Epithelial cell of proximal tubule (primary cell): ENCODE results near the gene PHACTR1. TPM values are rescaled to one million over a fixed set of nuclear protein-coding genes. Genes with fewer than 3 reads are reported as not detected.

Source experiments
- DNase-seq: peaks from one replicate; pipeline ENCODE4 v3.0.0-alpha.2; 2011; ENCODE audit warnings: low read depth
- H3K4me3 ChIP-seq: 2 replicates; pipeline ENCODE4 v1.5.1; 2011; ENCODE audit warnings: low read depth, mild to moderate bottlenecking, low read length
- total RNA-seq: library from RNA; depleted of rRNA; stranded (reverse); fragments of >200 nt; gene quantifications from 2 replicates; pipeline ENCODE4 v1.2.3, GENCODE V29; 2015
- TF ChIP-seq, protein P1 (sequence below): conservative IDR thresholded peaks from 2 replicates; pipeline ENCODE4 v1.5.1; 2012; ENCODE audit warnings: low read depth, mild to moderate bottlenecking, low read length

Gene PHACTR1
- total RNA-seq, 1 donor from 2014 or later = 0.98 TPM

DNA sequence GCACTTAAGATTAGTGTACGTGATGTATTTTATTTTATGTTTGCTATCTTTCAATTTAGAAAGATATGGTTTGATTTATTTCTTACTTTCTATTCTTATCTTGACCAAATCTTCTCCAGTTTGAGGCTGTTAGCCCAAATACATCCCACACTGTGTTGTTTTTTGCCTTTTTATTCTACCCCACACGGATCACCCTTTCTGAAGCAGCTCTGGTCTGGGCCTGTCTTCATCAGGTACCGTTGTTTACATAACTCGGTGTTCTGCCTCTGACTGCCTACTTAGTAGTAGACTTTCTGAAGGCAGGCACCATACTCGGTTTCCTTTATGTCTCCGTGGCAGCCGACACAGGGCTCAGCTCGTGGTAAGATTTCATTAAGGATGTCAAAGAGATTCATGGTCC is 95.0 kb downstream of the PHACTR1 start:
- TF ChIP-seq, protein P1, sequence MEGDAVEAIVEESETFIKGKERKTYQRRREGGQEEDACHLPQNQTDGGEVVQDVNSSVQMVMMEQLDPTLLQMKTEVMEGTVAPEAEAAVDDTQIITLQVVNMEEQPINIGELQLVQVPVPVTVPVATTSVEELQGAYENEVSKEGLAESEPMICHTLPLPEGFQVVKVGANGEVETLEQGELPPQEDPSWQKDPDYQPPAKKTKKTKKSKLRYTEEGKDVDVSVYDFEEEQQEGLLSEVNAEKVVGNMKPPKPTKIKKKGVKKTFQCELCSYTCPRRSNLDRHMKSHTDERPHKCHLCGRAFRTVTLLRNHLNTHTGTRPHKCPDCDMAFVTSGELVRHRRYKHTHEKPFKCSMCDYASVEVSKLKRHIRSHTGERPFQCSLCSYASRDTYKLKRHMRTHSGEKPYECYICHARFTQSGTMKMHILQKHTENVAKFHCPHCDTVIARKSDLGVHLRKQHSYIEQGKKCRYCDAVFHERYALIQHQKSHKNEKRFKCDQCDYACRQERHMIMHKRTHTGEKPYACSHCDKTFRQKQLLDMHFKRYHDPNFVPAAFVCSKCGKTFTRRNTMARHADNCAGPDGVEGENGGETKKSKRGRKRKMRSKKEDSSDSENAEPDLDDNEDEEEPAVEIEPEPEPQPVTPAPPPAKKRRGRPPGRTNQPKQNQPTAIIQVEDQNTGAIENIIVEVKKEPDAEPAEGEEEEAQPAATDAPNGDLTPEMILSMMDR = no peak
- H3K4me3 ChIP-seq = no peak overlapping the region
- DNase-seq = no peak

DNA sequence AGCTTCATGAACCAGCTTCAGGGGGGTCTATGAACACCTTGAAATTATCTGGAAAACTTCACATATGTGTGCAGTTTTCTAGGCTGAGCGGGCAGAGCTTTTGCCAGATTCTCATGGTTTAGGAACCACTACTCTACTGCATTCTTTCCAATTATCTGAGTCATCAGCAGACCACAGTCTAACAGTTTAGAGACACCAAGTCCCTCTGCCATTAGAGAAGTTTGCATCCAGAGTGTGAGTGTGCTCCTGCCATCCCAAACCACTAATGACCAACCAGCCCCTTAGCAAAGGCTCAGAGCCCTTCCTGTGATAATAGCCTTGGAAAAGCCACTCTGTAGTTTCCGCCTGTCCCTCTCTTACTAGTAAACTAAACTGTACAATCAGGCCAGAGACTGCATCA is 96.8 kb downstream of the PHACTR1 start:
- TF ChIP-seq, protein P1 = no peak
- no peak overlapping the region for H3K4me3 ChIP-seq
- no peak for DNase-seq

DNA sequence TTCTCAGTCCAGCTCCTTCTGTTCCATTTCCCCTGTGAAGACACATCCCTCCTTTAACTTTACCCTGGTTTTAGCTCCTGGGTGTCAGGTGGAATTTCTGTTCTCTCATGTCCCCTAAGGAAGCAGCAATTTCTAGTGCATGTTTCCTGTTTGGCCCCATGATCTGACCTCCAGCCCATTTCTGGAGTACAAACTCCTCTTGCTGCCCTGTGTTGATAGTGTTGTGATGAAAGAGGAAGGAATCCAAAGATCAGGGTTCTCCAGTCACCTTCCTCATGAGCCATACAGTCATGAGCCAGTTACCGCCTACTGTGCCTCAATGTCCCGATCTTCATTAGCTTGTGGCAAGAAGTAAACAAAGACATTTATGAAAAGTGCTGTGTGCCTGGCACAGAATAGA is 97.4 kb downstream of the PHACTR1 start:
- TF ChIP-seq, protein P1 = no peak
- DNase-seq = no peak
- no peak overlapping the region for H3K4me3 ChIP-seq

DNA sequence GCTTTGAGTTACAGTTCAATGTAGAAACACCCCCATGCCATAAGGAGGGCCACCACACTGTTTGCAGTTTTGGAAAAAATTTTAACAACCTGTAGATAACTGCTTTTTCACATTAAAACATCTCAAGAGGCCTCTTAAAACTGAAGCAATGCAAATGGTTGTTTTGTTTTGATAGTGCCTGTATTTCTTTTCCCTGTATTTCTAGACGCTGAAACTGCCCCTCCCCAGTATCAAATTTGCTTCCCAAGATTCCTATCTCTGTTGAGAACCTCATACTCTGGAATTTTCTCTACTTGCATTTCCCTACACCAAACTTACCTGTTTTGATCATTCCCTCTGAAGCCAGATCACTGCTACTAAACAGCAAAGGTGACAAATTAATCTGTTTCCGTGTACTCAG is 98.5 kb downstream of the PHACTR1 start:
- TF ChIP-seq, protein P1 = no peak
- DNase-seq = no peak
- no peak overlapping the region for H3K4me3 ChIP-seq

DNA sequence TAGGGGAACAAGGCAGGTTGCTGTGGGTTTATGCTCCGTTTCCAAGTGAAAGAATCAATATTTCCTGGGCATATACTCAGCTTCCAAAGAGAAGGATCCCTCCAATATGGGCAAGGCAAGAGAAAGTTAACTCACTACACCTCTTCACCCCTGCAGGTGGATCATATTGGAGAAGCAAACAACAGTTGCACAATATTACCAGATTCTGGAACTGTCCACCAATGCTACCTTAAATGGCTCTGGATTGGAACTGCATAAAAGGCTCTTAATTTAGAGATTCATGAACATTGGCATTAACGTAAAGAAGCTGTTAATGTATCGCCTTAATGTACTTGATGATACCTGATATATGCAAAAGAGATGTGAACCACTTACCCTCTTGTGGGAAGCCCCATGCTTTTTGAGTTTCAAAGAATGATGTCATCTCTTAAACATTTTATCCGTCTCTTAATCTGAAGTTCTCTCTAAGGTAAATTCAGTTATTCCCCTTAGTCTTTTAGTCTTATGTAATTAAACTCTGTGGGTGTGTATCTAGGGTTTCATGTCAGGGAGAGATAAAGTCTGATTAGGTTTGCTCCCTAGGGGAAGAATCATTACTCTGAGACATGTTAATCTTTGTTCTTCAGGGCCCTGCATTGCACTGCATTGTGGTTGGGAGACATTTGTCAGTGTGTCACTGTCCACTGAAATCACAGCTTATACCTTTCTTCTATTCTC is 99.5 kb downstream of the PHACTR1 start:
- DNase-seq = no peak
- TF ChIP-seq, protein P1 = no peak

DNA sequence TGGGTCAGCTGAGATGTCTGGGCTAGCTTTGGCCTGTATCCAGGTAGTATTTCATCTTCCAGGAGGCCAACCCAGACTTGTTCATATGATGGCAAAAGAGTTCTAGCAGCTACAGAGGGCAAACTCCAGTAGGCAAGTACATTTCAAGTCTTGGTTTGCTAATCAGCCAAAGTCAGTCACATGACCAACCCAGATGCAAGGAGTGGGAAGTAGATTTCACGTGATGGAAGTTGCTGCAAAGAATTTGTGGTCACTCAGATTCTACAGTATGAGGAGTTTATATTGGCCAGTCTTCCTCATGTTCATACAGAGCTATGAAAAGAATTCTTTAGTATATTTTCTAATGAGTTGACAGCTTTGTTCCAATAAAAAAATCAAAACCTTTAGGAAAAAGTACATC is 101.8 kb downstream of the PHACTR1 start:
- DNase-seq = no peak
- TF ChIP-seq, protein P1 = no peak
- H3K4me3 ChIP-seq = no peak overlapping the region

More for the DNA sequence above, 99.5 kb downstream of the PHACTR1 start:
- no peak overlapping the region for H3K4me3 ChIP-seq

DNA sequence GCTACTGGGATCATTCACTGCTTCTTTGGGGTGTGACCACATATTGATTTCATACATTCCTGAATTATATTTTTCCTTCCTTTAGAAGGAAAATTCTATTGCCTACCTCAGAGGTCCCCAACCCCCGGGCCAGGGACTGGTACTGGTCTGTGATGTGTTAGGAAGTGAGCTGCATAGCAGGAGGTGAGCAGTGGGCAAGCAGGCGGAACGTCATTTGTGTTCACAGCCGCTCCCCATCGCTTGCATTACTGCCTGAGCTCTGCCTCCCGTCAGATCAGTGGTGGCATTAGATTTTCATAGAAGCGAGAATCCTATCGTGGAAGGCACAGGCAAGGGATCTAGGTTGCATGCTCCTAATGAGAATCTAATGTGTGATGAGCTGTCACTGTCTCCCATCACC is 107.3 kb downstream of the PHACTR1 start:
- DNase-seq = no peak
- H3K4me3 ChIP-seq = no peak overlapping the region
- TF ChIP-seq, protein P1 = no peak
